Activated CD8-positive, alpha-beta T cell treated with anti-CD3 and anti-CD28 coated beads for 36 hours (primary cell): ENCODE data around the gene KRTAP10-6. TPM values are rescaled to one million over a fixed set of nuclear protein-coding genes. Genes with fewer than 3 reads are reported as not detected.
"Not testable (repeated sequence)": the region's sequence is repeated elsewhere in the genome, so short reads cannot be mapped to it uniquely, and the experiment has no call there.

Experiments
- ATAC-seq: fragments of 200-7000 bp; cut with Tn5 transposase; one replicate; pipeline ENCODE4 v1.10.0; 2021; ENCODE audit warnings: mild to moderate bottlenecking, moderate library complexity
- CTCF ChIA-PET: fragments of 350-600 bp; sonication (Branson Sonifier 250); formaldehyde crosslinking; loops from one replicate; lab custom pipeline; 2021; ENCODE audit warnings: antibody characterized with exemption; lab: Charles Lee
- POLR2A ChIA-PET: fragments of 350-600 bp; sonication (Branson Sonifier 250); formaldehyde crosslinking; loops from one replicate; lab custom pipeline; 2021; ENCODE audit warnings: antibody characterized with exemption; lab: Charles Lee
- DNase-seq: peaks from one replicate; pipeline ENCODE4 v3.0.0-alpha.2; 2020
- H3K27ac Mint-ChIP-seq: one replicate; pipeline ENCODE4 v1.8.0; 2021; ENCODE audit warnings: mild to moderate bottlenecking, mixed read lengths
- H3K27me3 Mint-ChIP-seq: one replicate; pipeline ENCODE4 v1.8.0; 2021; ENCODE audit warnings: mixed read lengths
- H3K36me3 Mint-ChIP-seq: one replicate; pipeline ENCODE4 v1.8.0; 2021; ENCODE audit warnings: low read depth, mixed read lengths
- H3K4me1 Mint-ChIP-seq: one replicate; pipeline ENCODE4 v1.8.0; 2021; ENCODE audit warnings: low read depth, mixed read lengths
- H3K4me3 Mint-ChIP-seq: one replicate; pipeline ENCODE4 v1.8.0; 2021; ENCODE audit warnings: mild to moderate bottlenecking, moderate library complexity, mixed read lengths
- H3K9me3 Mint-ChIP-seq: one replicate; pipeline ENCODE4 v1.8.0; 2021; ENCODE audit warnings: mixed read lengths
- CTCF ChIP-seq: fragments of 200-600 bp; IDR thresholded peaks from one replicate; pipeline ENCODE4 v1.8.0; 2022; ENCODE audit warnings: antibody characterized with exemption, mild to moderate bottlenecking
- intact Hi-C: fragments of 100-400 bp; cut with micrococcal nuclease; formaldehyde crosslinking; loops from one replicate; pipeline ENCODE4 v1.10.0; 2022
- total RNA-seq, 2 experiments: library from RNA; stranded (reverse); gene quantifications; one replicate each; pipeline ENCODE4 v1.2.3, GENCODE V29; 2021

The KRTAP10-6 gene
- total RNA-seq, 2 experiments from 2014 or later: not detected

GRCh38 chr21:44551340-44551961 lies 40.9 kb downstream of the KRTAP10-6 start, which contains the start of gene KRTAP10-2:
Gene KRTAP10-2 (minus strand): TSS chr21:44551505. CDS start chr21:44551458, 47 bp downstream.
- Mint-ChIP-seq H3K4me3 (no peak within 1 kb of the TSS), H3K36me3 (peaks cover 13% of the 10 kb centered on the region), H3K9me3 (peaks cover 18% of the 10 kb centered on the region), H3K27ac (no peak within 1 kb of the TSS), H3K27me3 (no peaks in the 10 kb centered on the region), H3K4me1 (peaks cover 28% of the 10 kb centered on the region)
- POLR2A ChIA-PET: no interaction called here
- intact Hi-C loops: no loop called here
- no peak for DNase-seq
- no peak for ATAC-seq
- CTCF ChIA-PET: no interaction called here
- TF ChIP-seq CTCF: no peak

GRCh38 chr21:44550807-44551206 lies 41.5 kb downstream of the KRTAP10-6 start:
- peaks cover 28% of the 10 kb centered on the region for H3K4me1 Mint-ChIP-seq
- ATAC-seq (no peak), DNase-seq (no peak)
- ChIA-PET POLR2A (no interaction called here), CTCF (no interaction called here)
- H3K27ac Mint-ChIP-seq: no peak overlapping the region
- H3K9me3 Mint-ChIP-seq: peaks cover 18% of the 10 kb centered on the region
- TF ChIP-seq CTCF: no peak
- H3K36me3 Mint-ChIP-seq: peaks cover 13% of the 10 kb centered on the region
- H3K4me3 Mint-ChIP-seq: no peak overlapping the region
- intact Hi-C loops: no loop called here
- H3K27me3 Mint-ChIP-seq: no peaks in the 10 kb centered on the region

GRCh38 chr21:44550285-44550684 lies 42.0 kb downstream of the KRTAP10-6 start:
- H3K36me3 Mint-ChIP-seq: peaks cover 18% of the 10 kb centered on the region
- ATAC-seq, H3K27ac Mint-ChIP-seq, POLR2A ChIA-PET, CTCF ChIA-PET, H3K27me3 Mint-ChIP-seq, H3K4me3 Mint-ChIP-seq, intact Hi-C loops, DNase-seq: not testable (repeated sequence)
- peaks cover 28% of the 10 kb centered on the region for H3K4me1 Mint-ChIP-seq
- H3K9me3 Mint-ChIP-seq: peaks cover 21% of the 10 kb centered on the region

GRCh38 chr21:44549525-44550211 lies 42.6 kb downstream of the KRTAP10-6 start:
- ChIA-PET POLR2A (no interaction called here), CTCF (no interaction called here)
- no peak overlapping the region for H3K4me3 Mint-ChIP-seq
- H3K4me1 Mint-ChIP-seq: peaks cover 28% of the 10 kb centered on the region
- H3K9me3 Mint-ChIP-seq: peaks cover 22% of the 10 kb centered on the region
- no peak overlapping the region for H3K27ac Mint-ChIP-seq
- H3K36me3 Mint-ChIP-seq: peaks cover 19% of the 10 kb centered on the region
- ATAC-seq: no peak
- intact Hi-C loops: no loop called here
- no peak for DNase-seq
- no peak for TF ChIP-seq CTCF
- no peaks in the 10 kb centered on the region for H3K27me3 Mint-ChIP-seq

GRCh38 chr21:44548922-44549321 lies 43.4 kb downstream of the KRTAP10-6 start:
- intact Hi-C loops: no loop called here
- ChIA-PET POLR2A (no interaction called here), CTCF (no interaction called here)
- H3K27ac Mint-ChIP-seq: no peak overlapping the region
- no peak for ATAC-seq
- peaks cover 28% of the 10 kb centered on the region for H3K4me1 Mint-ChIP-seq
- no peak for TF ChIP-seq CTCF
- peaks cover 19% of the 10 kb centered on the region for H3K36me3 Mint-ChIP-seq
- H3K27me3 Mint-ChIP-seq: no peaks in the 10 kb centered on the region
- DNase-seq: no peak
- H3K4me3 Mint-ChIP-seq: no peak overlapping the region
- H3K9me3 Mint-ChIP-seq: peaks cover 22% of the 10 kb centered on the region
